Loucy (cell line): ENCODE data around the gene EEPD1.
A peak's percentile ranks its signal among the peaks of the same experiment; 100 is the strongest.

ENCODE experiments used
- H2AFZ ChIP-seq: fragments of 200-600 bp; sonication (generic); 2 replicates; pipeline ENCODE4 v1.6.0; 2016; ENCODE audit warnings: antibody characterized with exemption, mild to moderate bottlenecking, low read length, moderate library complexity
- H3F3A ChIP-seq: fragments of 200-600 bp; 2 replicates; pipeline ENCODE4 v1.6.0; 2016; ENCODE audit warnings: antibody characterized with exemption, low read depth, mild to moderate bottlenecking
- H3K27me3 ChIP-seq: fragments of 200-600 bp; sonication (generic); 2 replicates; pipeline ENCODE4 v1.6.1; 2014; ENCODE audit warnings: low read length, mild to moderate bottlenecking; ENCODE audit not compliant: insufficient read depth, poor library complexity, severe bottlenecking
- H3K36me3 ChIP-seq: fragments of 200-600 bp; sonication (generic); 2 replicates; pipeline ENCODE4 v1.6.1; 2016; ENCODE audit warnings: low read length; ENCODE audit not compliant: insufficient read depth
- H3K4me1 ChIP-seq: fragments of 200-600 bp; sonication (generic); 2 replicates; pipeline ENCODE4 v1.5.1; 2014; ENCODE audit warnings: low read length, mild to moderate bottlenecking; ENCODE audit not compliant: insufficient read depth, poor library complexity, severe bottlenecking
- H3K4me2 ChIP-seq: fragments of 200-600 bp; sonication (generic); 2 replicates; pipeline ENCODE4 v1.6.0; 2014; ENCODE audit warnings: antibody characterized with exemption, low read length, low read depth, mild to moderate bottlenecking; ENCODE audit not compliant: poor library complexity, severe bottlenecking
- H3K4me3 ChIP-seq: fragments of 200-600 bp; sonication (generic); 2 replicates; pipeline ENCODE4 v1.5.1; 2014; ENCODE audit warnings: low read length, mild to moderate bottlenecking, mixed read lengths; ENCODE audit not compliant: poor library complexity, severe bottlenecking
- H3K79me2 ChIP-seq: fragments of 200-600 bp; sonication (generic); 2 replicates; pipeline ENCODE4 v1.6.1; 2014; ENCODE audit warnings: low read length; ENCODE audit not compliant: insufficient read depth
- H3K9ac ChIP-seq: fragments of 200-600 bp; sonication (generic); 2 replicates; pipeline ENCODE4 v1.6.0; 2014; ENCODE audit warnings: mild to moderate bottlenecking, low read depth, low read length, moderate library complexity; ENCODE audit not compliant: poor library complexity, severe bottlenecking
- H3K9me2 ChIP-seq: fragments of 200-600 bp; sonication (generic); replicated peaks from 2 replicates; pipeline ENCODE4 v1.6.1; 2016; ENCODE audit warnings: low read depth, low read length, mixed read lengths
- H3K9me3 ChIP-seq: fragments of 200-600 bp; sonication (generic); 2 replicates; pipeline ENCODE4 v1.6.1; 2014; ENCODE audit warnings: mild to moderate bottlenecking, antibody characterized with exemption, low read length, low read depth; ENCODE audit not compliant: insufficient read depth
- H4K20me1 ChIP-seq: fragments of 200-600 bp; sonication (generic); 2 replicates; pipeline ENCODE4 v1.6.0; 2014; ENCODE audit warnings: antibody characterized with exemption, low read length, mild to moderate bottlenecking; ENCODE audit not compliant: insufficient read depth, poor library complexity, severe bottlenecking
- CTCF ChIP-seq: fragments of 200-600 bp; sonication (generic); conservative IDR thresholded peaks from 2 replicates; pipeline ENCODE4 v1.5.1; 2014; ENCODE audit warnings: mild to moderate bottlenecking, antibody characterized with exemption, low read length
- EZH2phosphoT487 ChIP-seq: fragments of 200-600 bp; IDR thresholded peaks from 2 replicates; pipeline ENCODE4 v1.6.1; 2018; ENCODE audit warnings: antibody characterized with exemption, mild to moderate bottlenecking, moderate library complexity, borderline replicate concordance

EEPD1 gene

DNA sequence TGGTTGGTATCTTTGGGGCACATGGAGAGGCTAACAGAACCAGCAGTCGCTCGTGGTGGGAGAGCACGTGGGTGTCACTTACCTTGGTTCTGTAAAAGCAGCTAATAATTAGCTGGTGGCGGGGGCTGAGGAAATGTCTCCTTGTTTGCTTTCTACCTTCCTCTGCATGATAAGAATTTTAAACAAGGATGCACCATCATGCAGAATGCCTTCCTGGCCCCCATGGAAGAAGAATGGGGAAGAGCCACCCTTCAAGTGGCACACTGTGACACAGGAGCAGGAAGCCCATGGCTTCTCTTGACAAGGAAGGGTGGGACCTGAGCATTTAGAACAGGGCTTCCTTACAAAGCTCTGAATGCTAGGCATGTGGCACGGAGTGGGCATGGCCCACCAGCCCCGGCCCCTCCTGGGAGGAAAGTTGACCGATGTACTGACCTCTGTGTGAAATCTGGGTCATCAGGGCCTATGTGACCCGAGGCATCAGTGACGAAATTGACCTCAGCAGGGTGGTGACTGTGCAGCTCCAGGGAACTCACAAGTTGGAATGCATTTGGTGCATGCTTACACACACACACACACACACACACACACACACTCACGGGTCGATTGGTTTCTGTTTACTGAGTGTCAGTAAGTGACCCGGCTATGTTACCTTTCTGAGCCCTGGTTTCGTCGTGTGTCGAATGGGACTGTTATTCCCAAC lies 119.7 kb downstream of the EEPD1 start:
- no peaks in the 10 kb centered on the region for H3F3A ChIP-seq
- no peak overlapping the region for H3K4me3 ChIP-seq
- H3K79me2 ChIP-seq = no peaks in the 10 kb centered on the region
- H3K9me2 ChIP-seq = no peaks in the 10 kb centered on the region
- H2AFZ ChIP-seq = 0 out of 2 replicates have a peak overlapping the region, but pooled peaks have one; percentile 11
- H3K36me3 ChIP-seq = no peaks in the 10 kb centered on the region
- H3K4me2 ChIP-seq = peak overlapping the region; percentile 58
- H3K9ac ChIP-seq = peak overlapping the region; percentile 61
- H4K20me1 ChIP-seq = no peaks in the 10 kb centered on the region
- no peak for TF ChIP-seq EZH2phosphoT487
- no peak for TF ChIP-seq CTCF
- no peaks in the 10 kb centered on the region for H3K27me3 ChIP-seq
- peaks cover 29% of the 10 kb centered on the region for H3K4me1 ChIP-seq
- no peaks in the 10 kb centered on the region for H3K9me3 ChIP-seq

GRCh38 chr7:36273836-36274235 lies 120.8 kb downstream of the EEPD1 start:
- TF ChIP-seq EZH2phosphoT487 (no peak), CTCF (no peak)

DNA sequence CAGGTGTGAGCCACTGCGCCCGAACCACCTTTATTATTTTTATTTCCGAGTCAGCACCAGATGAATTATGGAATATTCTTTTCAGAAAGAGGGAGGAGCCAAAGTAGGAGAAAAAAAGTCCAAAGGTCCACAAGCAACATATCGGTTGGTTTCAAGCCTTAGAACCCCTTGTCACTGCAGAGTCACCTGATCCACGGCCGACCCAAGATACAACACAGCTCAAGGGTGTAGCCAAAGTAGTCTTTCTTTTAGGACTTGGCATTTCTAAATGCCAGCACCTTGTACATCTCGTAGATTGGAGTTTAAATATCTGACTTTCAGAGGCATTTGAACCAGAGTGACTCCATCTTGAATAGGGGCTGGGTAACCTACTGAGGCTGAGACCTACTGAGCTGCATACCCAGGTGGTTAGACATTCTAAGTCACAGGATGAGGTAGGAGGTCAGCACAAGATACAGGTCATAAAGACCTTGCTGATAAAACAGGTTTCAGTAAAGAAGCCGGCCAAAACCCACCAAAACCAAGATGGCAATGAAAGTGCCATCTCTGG lies 122.8 kb downstream of the EEPD1 start:
- TF ChIP-seq EZH2phosphoT487 (no peak), CTCF (no peak)
- Histone ChIP-seq H3F3A (no peaks in the 10 kb centered on the region), H3K4me1 (peaks cover 30% of the 10 kb centered on the region), H3K9me3 (no peaks in the 10 kb centered on the region), H2AFZ (no peak overlapping the region), H4K20me1 (no peaks in the 10 kb centered on the region), H3K27me3 (no peaks in the 10 kb centered on the region), H3K4me3 (no peak overlapping the region), H3K36me3 (no peaks in the 10 kb centered on the region), H3K4me2 (no peak overlapping the region), H3K9ac (no peak overlapping the region), H3K9me2 (no peaks in the 10 kb centered on the region), H3K79me2 (no peaks in the 10 kb centered on the region)

More at GRCh38 chr7:36273836-36274235, 120.8 kb downstream of the EEPD1 start:
- Histone ChIP-seq H3K4me1 (peaks cover 29% of the 10 kb centered on the region), H3K79me2 (no peaks in the 10 kb centered on the region), H3K4me2 (peak overlapping the region; percentile 58), H3K4me3 (peak overlapping the region; percentile 29), H3F3A (no peaks in the 10 kb centered on the region), H4K20me1 (no peaks in the 10 kb centered on the region), H3K9ac (peak overlapping the region; percentile 61), H3K36me3 (no peaks in the 10 kb centered on the region), H2AFZ (no peak overlapping the region; the same call in 1 of the 2 replicates), H3K27me3 (no peaks in the 10 kb centered on the region), H3K9me3 (no peaks in the 10 kb centered on the region), H3K9me2 (no peaks in the 10 kb centered on the region)
